ENCODE data around the gene KIZ. TPM values are rescaled to one million over a fixed set of nuclear protein-coding genes. Genes with fewer than 3 reads are reported as not detected.

Gene KIZ
- total RNA-seq, 1 donor from 2014 or later = 21.1 TPM

DNA sequence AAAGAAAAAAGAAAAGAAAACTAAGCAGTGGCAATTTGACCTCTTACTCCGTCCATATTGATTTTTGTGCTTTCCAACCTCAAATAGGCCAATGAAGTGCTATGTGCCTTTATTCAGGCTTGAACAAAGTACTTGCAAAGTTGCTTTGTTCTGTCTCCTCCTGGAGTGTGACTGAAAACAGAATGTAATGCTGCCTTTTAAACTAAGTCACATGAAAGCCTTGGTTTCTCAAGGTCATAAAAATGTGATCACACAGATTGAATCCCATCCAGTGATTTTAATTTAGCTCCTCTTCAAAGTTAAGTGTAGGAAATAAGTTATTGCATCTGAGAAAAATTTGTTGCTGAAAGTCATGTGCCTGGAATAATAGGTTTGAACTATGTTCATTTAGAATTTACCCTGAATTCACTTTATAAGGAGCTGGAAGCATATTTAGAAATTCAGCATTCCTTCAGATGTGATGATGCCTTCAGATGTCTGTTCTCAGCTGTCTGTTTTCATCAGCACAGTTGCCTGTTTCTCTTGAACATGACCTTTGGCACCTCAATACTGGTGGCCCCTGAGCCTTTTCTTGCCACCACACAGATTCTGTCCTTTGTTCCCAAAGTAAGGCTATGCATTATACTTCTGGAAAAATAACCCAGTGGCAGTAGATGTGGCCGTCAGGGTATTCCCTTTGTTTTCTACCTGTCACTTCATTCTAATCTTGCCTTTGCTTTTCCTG, 48.8 kb downstream of the KIZ start:
- TF ChIP-seq, protein P1, sequence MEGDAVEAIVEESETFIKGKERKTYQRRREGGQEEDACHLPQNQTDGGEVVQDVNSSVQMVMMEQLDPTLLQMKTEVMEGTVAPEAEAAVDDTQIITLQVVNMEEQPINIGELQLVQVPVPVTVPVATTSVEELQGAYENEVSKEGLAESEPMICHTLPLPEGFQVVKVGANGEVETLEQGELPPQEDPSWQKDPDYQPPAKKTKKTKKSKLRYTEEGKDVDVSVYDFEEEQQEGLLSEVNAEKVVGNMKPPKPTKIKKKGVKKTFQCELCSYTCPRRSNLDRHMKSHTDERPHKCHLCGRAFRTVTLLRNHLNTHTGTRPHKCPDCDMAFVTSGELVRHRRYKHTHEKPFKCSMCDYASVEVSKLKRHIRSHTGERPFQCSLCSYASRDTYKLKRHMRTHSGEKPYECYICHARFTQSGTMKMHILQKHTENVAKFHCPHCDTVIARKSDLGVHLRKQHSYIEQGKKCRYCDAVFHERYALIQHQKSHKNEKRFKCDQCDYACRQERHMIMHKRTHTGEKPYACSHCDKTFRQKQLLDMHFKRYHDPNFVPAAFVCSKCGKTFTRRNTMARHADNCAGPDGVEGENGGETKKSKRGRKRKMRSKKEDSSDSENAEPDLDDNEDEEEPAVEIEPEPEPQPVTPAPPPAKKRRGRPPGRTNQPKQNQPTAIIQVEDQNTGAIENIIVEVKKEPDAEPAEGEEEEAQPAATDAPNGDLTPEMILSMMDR (IDR thresholded peaks at IDR 0.05; ENCODE audit: unreplicated experiment) = no peak
- Mint-ChIP-seq H3K9me3 (peaks cover 25% of the 10 kb centered on the region), H3K4me1 (peaks cover 4% of the 10 kb centered on the region), H3K4me3 (no peak overlapping the region), H3K36me3 (peaks cover 14% of the 10 kb centered on the region), H3K27ac (peak overlapping the region; percentile 2), H3K27me3 (ENCODE audit: low read depth) (no peaks in the 10 kb centered on the region)
- no peak for DNase-seq (ENCODE audit: low spot score in 2 of 2, unreplicated experiment in 2 of 2)

DNA sequence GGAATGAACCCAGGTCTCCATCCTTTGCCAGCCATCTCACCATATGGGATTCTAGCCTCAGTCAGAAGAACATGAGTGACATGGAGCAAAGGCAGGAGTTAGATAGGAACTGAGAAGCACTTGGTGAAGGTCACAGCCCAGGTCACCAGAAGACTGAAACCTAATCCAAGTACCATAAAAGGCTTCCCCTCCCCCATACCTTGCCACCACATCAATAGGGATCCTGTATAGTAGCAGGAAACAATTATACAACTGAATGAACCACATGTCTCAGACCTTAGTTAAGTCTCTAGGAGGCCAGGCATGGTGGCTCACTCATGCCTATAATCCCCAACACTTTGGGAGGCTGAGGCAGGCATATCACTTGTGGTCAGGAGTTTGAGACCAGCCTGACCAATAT, 49.6 kb downstream of the KIZ start:
- Mint-ChIP-seq H3K27me3 (ENCODE audit: low read depth) (no peaks in the 10 kb centered on the region), H3K4me1 (peaks cover 4% of the 10 kb centered on the region), H3K4me3 (no peak overlapping the region), H3K36me3 (peaks cover 14% of the 10 kb centered on the region), H3K9me3 (peaks cover 25% of the 10 kb centered on the region), H3K27ac (no peak overlapping the region)
- TF ChIP-seq, protein P1 (IDR thresholded peaks at IDR 0.05; ENCODE audit: unreplicated experiment) = no peak
- DNase-seq (ENCODE audit: low spot score in 2 of 2, unreplicated experiment in 2 of 2) = no peak

DNA sequence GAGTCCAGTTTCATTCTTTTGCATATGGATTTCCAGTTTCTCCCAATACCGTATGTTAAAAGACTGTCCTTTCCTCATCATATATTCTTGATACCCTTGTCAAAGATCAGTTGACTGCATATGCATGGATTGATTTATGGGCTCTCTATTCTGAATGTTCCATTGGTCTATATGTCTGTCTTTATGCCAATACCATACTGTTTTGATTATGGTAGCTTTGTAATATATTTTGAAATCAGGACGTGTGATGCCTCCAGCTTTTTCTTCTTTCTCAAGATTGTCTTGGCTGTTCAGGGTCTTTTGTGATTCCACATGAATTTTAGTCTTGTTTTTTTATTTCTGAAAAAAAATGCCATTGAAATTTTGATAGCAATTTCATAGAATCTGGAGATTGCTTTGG, 51.9 kb downstream of the KIZ start:
- H3K36me3 Mint-ChIP-seq = peaks cover 6% of the 10 kb centered on the region
- TF ChIP-seq, protein P1 (IDR thresholded peaks at IDR 0.05; ENCODE audit: unreplicated experiment) = no peak
- no peak overlapping the region for H3K27ac Mint-ChIP-seq
- peaks cover 4% of the 10 kb centered on the region for H3K4me1 Mint-ChIP-seq
- H3K27me3 Mint-ChIP-seq (ENCODE audit: low read depth) = no peaks in the 10 kb centered on the region
- no peak for DNase-seq (ENCODE audit: low spot score in 2 of 2, unreplicated experiment in 2 of 2)
- H3K4me3 Mint-ChIP-seq = no peak overlapping the region
- peaks cover 16% of the 10 kb centered on the region for H3K9me3 Mint-ChIP-seq

DNA sequence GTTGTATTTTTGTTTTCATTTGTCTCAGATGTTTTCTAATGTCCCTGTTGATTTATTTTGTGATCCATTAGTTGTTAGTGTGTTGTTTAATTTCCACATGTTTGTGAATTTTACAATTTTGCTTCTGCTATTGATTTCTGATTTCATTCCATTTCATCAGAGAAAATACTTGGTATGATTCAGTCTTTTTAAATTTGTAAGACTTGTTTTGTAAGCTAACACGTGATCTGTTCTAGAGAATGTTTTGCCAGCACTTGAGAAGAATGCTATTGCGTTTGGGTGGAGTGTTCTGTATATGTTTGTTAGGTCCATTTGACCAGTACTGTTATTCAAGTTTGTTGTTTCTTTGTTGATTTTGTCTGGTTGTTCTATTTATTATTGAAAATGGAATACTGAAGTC, 53.9 kb downstream of the KIZ start:
- H3K4me1 Mint-ChIP-seq = no peaks in the 10 kb centered on the region
- H3K27me3 Mint-ChIP-seq (ENCODE audit: low read depth) = no peaks in the 10 kb centered on the region
- DNase-seq (ENCODE audit: low spot score in 2 of 2, unreplicated experiment in 2 of 2) = no peak
- TF ChIP-seq, protein P1 (IDR thresholded peaks at IDR 0.05; ENCODE audit: unreplicated experiment) = no peak
- no peak overlapping the region for H3K4me3 Mint-ChIP-seq
- H3K27ac Mint-ChIP-seq = no peak overlapping the region
- H3K9me3 Mint-ChIP-seq = peaks cover 16% of the 10 kb centered on the region
- H3K36me3 Mint-ChIP-seq = peaks cover 6% of the 10 kb centered on the region

DNA sequence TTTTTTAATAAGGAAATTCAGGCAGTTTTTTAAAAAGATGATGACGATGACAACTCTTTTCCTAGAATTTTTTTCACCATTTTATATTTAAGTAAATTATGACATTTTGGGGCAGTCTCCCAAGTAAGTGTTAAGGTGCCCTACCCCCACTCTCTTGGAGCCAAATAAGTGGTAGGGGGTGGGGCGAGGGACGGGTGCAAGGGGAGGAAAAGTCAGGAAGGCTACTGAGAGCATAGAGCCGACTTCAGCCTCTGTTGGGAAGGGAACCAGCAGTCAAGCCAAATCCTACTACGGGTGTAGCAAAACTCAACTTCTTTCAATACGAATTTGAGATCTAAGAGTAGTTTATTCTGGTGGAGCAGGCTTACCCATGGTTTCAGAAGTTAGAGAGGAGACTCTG, 54.4 kb downstream of the KIZ start:
- Mint-ChIP-seq H3K27ac (no peak overlapping the region), H3K4me1 (no peaks in the 10 kb centered on the region), H3K36me3 (peaks cover 6% of the 10 kb centered on the region), H3K4me3 (no peak overlapping the region), H3K9me3 (peaks cover 16% of the 10 kb centered on the region), H3K27me3 (ENCODE audit: low read depth) (no peaks in the 10 kb centered on the region)
- no peak for DNase-seq (ENCODE audit: low spot score in 2 of 2, unreplicated experiment in 2 of 2)
- TF ChIP-seq, protein P1 (IDR thresholded peaks at IDR 0.05; ENCODE audit: unreplicated experiment) = no peak

All from mesothelial cell of epicardium (in vitro differentiated cells).